T-helper 2 cell treated with Interferon-gamma antibody and Interleukin-4, amounts not matched to agents 5 μg/mL and 100 μg/mL, for 36 hours (primary cell): ENCODE results near the gene PRKD2.
"Not testable (repeated sequence)": the region's sequence is repeated elsewhere in the genome, so short reads cannot be mapped to it uniquely, and the experiment has no call there.

Experiments used
- DNase-seq: peaks from one replicate; pipeline ENCODE4 v3.0.0; 2021; ENCODE audit warnings: low spot score
- H3K27ac Mint-ChIP-seq: one replicate; pipeline ENCODE4 v1.8.0; 2021; ENCODE audit warnings: mild to moderate bottlenecking, mixed read lengths
- H3K27me3 Mint-ChIP-seq: one replicate; pipeline ENCODE4 v1.8.0; 2021; ENCODE audit warnings: low read depth, mixed read lengths
- H3K36me3 Mint-ChIP-seq: one replicate; pipeline ENCODE4 v1.8.0; 2021; ENCODE audit warnings: low read depth, mixed read lengths
- H3K4me1 Mint-ChIP-seq: one replicate; pipeline ENCODE4 v1.8.0; 2021; ENCODE audit warnings: low read depth, mixed read lengths
- H3K4me3 Mint-ChIP-seq: one replicate; pipeline ENCODE4 v1.8.0; 2022; ENCODE audit warnings: mild to moderate bottlenecking, moderate library complexity, mixed read lengths
- H3K9me3 Mint-ChIP-seq: one replicate; pipeline ENCODE4 v1.8.0; 2021; ENCODE audit warnings: mixed read lengths

The PRKD2 gene

DNA sequence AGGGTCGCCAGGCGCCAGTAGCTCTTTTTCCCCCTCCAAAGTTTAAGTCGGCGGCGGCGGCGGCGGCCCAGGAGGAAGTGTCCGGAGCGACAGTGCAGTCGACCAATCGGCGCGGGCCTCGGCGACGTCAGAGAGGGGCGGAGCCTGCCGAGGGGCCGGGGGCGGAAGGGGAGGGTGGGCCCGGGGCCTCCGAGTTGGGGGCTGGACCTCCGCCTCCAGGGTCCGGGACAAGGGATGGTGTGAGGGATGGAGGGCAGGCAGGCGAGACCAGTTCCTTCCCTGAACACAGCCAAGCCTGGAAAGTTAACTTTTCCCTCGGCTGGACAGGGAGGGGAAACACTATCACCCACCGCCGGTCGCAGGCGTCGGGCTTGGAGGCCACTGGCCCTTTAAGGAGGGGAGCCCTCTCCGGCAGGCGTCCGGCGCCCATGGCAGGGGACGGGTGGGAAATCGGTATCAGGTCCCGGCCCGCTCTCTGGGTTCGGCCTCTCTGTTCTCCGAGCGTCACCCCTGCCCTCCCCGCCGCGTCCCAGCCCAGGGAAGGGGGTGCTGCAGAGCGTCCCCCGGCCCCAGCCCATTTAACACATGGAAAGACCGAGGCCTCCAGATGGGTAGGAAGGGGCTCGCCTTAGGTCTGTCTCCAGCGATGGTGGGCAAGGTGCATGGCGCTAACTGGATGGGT, at the start of gene PRKD2:
TSS of gene PRKD2 (minus strand) at position 81 of the 682 bp plus-strand sequence. CDS start 744 bp downstream, outside the sequence.
- DNase-seq: peak; percentile 87
- H3K27me3 Mint-ChIP-seq: no peaks in the 10 kb centered on the region
- H3K36me3 Mint-ChIP-seq: peaks cover 50% of the 10 kb centered on the region

DNA sequence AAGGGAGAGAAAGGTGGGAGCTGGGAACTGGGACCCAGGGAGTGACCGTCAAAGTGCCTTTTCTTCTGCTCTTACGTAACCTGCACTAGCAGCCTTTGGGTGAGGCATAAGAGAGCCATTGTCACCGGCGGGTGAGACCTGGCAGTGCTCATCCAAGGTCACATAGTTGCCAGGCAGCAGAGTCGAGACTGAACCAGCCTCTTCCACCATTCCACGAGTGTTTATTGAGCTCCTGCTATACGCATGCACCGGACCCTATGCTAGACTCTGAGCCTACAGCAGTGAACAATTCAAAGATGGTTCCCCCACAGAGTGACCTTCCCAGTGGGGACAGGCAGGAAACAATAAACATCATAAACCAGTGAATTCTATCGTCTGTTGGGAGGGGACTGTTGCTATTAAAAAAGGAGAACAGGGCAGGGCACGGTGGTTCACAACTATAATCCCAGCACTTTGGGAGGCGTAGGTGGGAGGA, 47.9 kb upstream of the PRKD2 start:
- no peak for DNase-seq
- H3K27me3 Mint-ChIP-seq: no peaks in the 10 kb centered on the region
- H3K27ac Mint-ChIP-seq: no peak overlapping the region
- H3K36me3 Mint-ChIP-seq: no peaks in the 10 kb centered on the region
- no peaks in the 10 kb centered on the region for H3K9me3 Mint-ChIP-seq
- H3K4me3 Mint-ChIP-seq: no peak overlapping the region
- H3K4me1 Mint-ChIP-seq: peaks cover 3% of the 10 kb centered on the region

More for the DNA sequence above, at the start of gene PRKD2:
- Mint-ChIP-seq H3K27ac (peak within 1 kb of the TSS; percentile 95), H3K4me1 (peaks cover 31% of the 10 kb centered on the region), H3K9me3 (no peaks in the 10 kb centered on the region), H3K4me3 (peak within 1 kb of the TSS; percentile 95)

DNA sequence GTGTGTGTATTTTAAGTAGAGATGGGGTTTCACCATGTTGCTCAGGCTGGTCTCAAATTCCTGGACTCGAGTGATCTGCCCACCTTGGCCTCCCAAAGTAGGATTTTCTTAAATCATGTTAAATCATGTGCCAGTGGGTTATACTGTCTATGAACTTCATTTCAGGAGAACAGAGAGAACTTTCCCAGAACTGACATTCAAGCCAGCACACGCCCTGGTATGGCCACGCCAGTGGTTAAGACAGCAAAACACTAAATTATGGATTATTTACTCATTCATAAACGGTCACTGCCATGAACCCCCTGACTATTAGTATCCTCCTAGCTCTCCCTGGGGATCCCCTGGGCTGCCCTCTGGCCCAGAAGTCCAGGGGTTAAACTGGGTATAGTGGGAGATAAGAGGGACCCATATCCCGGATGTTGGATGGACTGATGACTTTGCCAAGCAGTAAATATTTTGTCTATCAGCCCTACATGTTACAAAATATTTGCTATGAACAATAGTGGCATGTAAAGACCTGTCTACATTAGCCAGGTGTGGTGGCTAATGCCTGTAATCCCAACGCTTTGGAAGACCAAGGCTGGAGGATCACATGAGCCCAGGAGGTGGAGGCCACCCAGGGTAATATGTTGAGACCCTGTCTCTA, 45.5 kb upstream of the PRKD2 start:
- peaks cover 6% of the 10 kb centered on the region for H3K4me1 Mint-ChIP-seq
- no peak for DNase-seq
- no peaks in the 10 kb centered on the region for H3K36me3 Mint-ChIP-seq
- H3K27ac Mint-ChIP-seq: no peak overlapping the region
- no peaks in the 10 kb centered on the region for H3K9me3 Mint-ChIP-seq
- no peaks in the 10 kb centered on the region for H3K27me3 Mint-ChIP-seq
- H3K4me3 Mint-ChIP-seq: no peak overlapping the region

DNA sequence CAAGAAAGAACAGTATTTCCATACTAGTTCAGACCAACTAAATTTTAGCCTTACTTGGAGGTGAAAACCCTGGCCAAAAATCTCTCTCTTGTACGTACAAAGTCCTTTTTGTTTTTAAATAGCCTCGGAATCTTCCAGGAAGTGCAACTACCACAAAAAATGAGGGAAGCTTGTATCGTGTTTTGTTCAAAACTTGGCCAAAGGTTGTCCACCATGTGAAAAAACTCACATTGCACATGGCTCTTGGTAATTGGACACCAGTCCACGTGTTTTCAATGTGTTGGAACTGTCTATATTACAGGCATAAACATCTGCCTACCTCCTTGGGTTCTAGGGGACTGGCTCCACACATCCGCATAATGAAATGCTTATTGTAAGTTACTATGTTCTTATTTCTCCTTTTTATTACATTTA, 44.5 kb upstream of the PRKD2 start:
- DNase-seq: no peak
- H3K4me3 Mint-ChIP-seq: no peak overlapping the region
- H3K4me1 Mint-ChIP-seq: peaks cover 3% of the 10 kb centered on the region
- no peaks in the 10 kb centered on the region for H3K27me3 Mint-ChIP-seq
- no peaks in the 10 kb centered on the region for H3K9me3 Mint-ChIP-seq
- H3K27ac Mint-ChIP-seq: no peak overlapping the region
- H3K36me3 Mint-ChIP-seq: no peaks in the 10 kb centered on the region

DNA sequence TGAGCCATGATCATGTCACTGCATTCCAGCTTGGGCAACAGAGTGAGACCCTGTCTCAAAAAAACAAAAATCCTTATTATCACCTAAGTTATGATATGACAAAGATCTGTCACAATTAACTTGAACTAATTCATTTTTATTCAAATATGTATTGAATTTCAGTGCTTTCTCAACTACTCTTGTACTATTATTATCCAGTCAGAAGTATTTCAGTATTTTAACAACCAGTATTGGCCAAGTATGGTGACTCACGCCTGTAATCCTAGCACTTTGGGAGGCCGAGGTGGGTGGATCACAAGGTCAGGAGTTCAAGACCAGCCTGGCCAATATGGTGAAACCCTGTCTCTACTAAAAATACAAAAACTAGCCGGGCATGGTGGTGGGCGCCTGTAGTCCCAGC, 44.0 kb upstream of the PRKD2 start:
- H3K27ac Mint-ChIP-seq, H3K4me1 Mint-ChIP-seq, H3K4me3 Mint-ChIP-seq, H3K36me3 Mint-ChIP-seq, H3K9me3 Mint-ChIP-seq, H3K27me3 Mint-ChIP-seq, DNase-seq: not testable (repeated sequence)

DNA sequence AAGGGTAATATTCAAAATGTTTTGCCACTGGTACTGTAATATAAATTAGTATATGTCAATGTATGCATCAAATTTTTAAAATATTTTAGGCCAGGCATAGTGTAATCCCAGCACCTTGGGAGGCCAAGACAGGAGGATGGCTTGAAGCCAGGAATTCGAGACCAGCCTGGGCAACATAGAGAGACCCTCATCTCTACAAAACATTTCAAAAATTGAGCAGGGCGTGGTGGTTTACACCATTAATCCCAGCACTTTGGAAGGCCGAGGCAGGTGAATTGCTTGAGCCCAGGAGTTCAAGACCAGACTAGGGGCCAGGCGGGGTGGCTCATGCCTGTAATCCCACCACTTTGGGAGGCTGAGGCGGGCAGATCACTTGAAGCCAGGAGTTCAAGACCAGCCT, 43.4 kb upstream of the PRKD2 start:
- H3K4me3 Mint-ChIP-seq: no peak overlapping the region
- no peak for DNase-seq
- H3K9me3 Mint-ChIP-seq: no peaks in the 10 kb centered on the region
- no peaks in the 10 kb centered on the region for H3K27me3 Mint-ChIP-seq
- peaks cover 3% of the 10 kb centered on the region for H3K4me1 Mint-ChIP-seq
- no peak overlapping the region for H3K27ac Mint-ChIP-seq
- H3K36me3 Mint-ChIP-seq: no peaks in the 10 kb centered on the region

DNA sequence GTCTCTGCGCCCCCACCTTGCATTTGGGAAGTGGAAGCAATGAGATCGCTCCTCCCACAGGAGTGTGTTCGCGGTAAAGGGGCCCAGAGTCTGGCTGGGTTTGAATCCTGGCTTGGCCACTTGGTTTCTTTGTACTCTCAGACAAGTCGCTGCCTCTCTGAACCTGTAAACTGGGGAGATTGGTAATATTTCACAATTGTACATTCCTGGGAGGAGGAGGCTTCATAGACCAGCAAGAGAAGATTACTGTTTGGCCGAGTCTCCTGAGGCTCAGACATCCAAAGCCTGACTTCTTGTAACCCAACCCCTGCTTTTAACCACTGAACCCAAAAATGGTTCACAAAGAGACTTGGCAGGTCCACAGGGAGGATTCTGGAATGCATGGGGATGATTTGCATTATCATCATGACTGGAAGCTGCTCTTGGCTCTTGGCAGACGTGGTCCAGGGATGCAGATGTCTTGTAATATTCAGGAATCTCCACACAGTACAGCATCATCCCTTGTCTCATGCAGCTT, 43.0 kb upstream of the PRKD2 start:
- H3K4me1 Mint-ChIP-seq: peaks cover 3% of the 10 kb centered on the region
- DNase-seq: no peak
- no peaks in the 10 kb centered on the region for H3K36me3 Mint-ChIP-seq
- no peak overlapping the region for H3K27ac Mint-ChIP-seq
- H3K27me3 Mint-ChIP-seq: no peaks in the 10 kb centered on the region
- H3K4me3 Mint-ChIP-seq: no peak overlapping the region
- H3K9me3 Mint-ChIP-seq: no peaks in the 10 kb centered on the region

DNA sequence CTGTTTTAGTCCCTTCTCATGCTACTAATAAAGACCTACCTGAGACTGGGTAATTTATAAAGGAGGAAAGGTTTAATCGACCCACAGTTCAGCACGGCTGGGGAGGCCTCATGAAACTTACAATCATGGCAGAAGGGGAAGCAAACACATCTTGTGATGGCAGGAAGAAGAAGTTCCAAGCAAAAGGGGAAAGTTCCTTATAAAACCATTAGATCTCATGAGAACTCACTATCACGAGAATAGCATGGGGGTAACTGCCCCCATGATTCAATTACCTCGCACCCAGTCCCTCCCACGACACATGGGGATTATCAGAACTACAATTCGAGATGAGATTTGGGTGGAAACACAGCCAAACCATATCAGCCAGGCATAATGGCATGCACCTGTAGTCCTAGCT, 42.3 kb upstream of the PRKD2 start:
- no peaks in the 10 kb centered on the region for H3K9me3 Mint-ChIP-seq
- no peak for DNase-seq
- H3K36me3 Mint-ChIP-seq: no peaks in the 10 kb centered on the region
- no peak overlapping the region for H3K4me3 Mint-ChIP-seq
- H3K27ac Mint-ChIP-seq: no peak overlapping the region
- H3K4me1 Mint-ChIP-seq: peaks cover 3% of the 10 kb centered on the region
- H3K27me3 Mint-ChIP-seq: no peaks in the 10 kb centered on the region

DNA sequence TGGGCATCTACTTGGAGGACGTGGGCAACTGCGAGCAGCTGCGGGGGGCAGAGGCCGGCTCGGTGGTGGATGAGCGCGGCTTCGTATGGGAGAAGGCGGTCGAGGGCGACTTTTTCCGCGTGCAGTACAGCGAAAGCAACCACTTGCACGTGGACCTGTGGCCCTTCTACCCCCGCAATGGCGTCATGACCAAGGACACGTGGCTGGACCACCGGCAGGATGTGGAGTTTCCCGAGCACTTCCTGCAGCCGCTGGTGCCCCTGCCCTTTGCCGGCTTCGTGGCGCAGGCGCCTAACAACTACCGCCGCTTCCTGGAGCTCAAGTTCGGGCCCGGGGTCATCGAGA, 39.6 kb upstream of the PRKD2 start:
- H3K36me3 Mint-ChIP-seq: peaks cover 3% of the 10 kb centered on the region
- no peak overlapping the region for H3K27ac Mint-ChIP-seq
- H3K4me3 Mint-ChIP-seq: no peak overlapping the region
- H3K9me3 Mint-ChIP-seq: no peaks in the 10 kb centered on the region
- H3K27me3 Mint-ChIP-seq: no peaks in the 10 kb centered on the region
- no peak for DNase-seq
- H3K4me1 Mint-ChIP-seq: peaks cover 9% of the 10 kb centered on the region

DNA sequence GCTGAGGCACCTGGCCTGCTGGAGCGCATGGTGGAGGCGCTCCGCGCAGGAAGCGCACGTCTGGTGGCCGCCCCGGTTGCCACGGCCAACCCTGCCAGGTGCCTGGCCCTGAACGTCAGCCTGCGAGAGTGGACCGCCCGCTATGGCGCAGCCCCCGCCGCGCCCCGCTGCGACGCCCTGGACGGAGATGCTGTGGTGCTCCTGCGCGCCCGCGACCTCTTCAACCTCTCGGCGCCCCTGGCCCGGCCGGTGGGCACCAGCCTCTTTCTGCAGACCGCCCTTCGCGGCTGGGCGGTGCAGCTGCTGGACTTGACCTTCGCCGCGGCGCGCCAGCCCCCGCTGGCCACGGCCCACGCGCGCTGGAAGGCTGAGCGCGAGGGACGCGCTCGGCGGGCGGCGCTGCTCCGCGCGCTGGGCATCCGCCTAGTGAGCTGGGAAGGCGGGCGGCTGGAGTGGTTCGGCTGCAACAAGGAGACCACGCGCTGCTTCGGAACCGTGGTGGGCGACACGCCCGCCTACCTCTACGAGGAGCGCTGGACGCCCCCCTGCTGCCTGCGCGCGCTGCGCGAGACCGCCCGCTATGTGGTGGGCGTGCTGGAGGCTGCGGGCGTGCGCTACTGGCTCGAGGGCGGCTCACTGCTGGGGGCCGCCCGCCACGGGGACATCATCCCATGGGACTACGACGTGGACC, 39.1 kb upstream of the PRKD2 start:
- DNase-seq: no peak
- Mint-ChIP-seq H3K27ac (no peak overlapping the region), H3K27me3 (no peaks in the 10 kb centered on the region), H3K4me3 (no peak overlapping the region), H3K36me3 (peaks cover 3% of the 10 kb centered on the region), H3K4me1 (peaks cover 9% of the 10 kb centered on the region), H3K9me3 (no peaks in the 10 kb centered on the region)

DNA sequence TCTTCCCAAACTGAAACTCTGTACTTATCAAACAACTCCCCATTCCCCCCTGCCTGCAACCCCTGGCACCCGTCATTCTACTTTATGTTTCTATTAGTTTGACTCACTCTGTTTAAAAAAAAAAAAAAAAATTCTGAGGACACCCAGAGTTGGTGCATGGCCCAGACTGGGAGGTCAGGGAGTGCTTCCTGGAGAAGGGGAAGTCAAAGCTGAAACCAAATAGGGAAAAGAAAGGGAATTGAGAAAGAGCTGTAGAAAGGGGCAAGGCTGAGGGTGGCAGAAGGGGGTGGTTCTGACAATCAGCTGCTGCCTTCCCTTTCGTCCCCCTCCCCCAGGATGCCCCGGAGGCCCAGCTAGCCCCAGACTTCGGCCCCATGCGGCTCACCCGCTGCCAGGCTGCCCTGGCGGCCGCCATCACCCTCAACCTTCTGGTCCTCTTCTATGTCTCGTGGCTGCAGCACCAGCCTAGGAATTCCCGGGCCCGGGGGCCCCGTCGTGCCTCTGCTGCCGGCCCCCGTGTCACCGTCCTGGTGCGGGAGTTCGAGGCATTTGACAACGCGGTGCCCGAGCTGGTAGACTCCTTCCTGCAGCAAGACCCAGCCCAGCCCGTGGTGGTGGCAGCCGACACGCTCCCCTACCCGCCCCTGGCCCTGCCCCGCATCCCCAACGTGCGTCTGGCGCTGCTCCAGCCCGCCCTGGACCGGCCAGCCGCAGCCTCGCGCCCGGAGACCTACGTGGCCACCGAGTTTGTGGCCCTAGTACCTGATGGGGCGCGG, 38.4 kb upstream of the PRKD2 start:
- no peaks in the 10 kb centered on the region for H3K9me3 Mint-ChIP-seq
- peaks cover 6% of the 10 kb centered on the region for H3K36me3 Mint-ChIP-seq
- no peaks in the 10 kb centered on the region for H3K27me3 Mint-ChIP-seq
- no peak overlapping the region for H3K27ac Mint-ChIP-seq
- H3K4me3 Mint-ChIP-seq: no peak overlapping the region
- no peak for DNase-seq
- H3K4me1 Mint-ChIP-seq: peaks cover 9% of the 10 kb centered on the region

DNA sequence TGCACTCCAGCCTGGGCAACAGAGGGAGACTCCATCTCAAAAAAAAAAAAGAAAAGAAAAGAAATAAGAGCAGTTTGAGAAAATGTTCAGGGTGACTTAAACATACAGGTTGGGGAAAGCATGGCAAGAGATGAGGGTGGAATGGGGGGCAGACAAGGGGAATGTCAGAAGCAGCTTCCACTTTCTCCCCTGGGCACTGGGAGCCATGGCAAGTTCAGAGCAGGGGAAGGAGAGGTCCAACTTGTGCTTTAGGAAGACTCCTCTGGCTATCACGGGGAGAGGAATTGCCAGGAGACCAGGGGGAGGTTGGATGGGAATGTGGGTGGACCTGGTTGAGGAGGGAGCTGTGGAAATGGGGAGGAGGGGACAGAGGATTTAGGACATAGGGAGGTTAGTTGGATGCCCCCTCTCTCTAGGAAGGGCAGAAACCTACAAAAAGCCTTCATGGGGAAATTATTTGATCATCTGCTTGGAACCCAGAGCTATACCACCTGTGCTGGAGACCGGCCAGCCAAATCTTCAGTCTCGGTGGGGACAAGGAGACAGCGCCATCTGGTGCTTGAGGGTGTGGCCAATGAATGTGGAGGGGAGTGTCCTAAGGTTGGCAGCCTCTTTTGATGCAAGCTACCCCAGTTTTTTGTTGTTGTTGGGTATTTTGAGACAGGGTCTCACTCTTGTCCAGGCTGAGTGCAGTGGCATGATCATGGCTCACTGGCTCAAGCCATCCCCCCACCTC, 36.7 kb upstream of the PRKD2 start:
- DNase-seq: peak; percentile 51
- no peak overlapping the region for H3K27ac Mint-ChIP-seq
- H3K36me3 Mint-ChIP-seq: peaks cover 8% of the 10 kb centered on the region
- no peak overlapping the region for H3K4me3 Mint-ChIP-seq
- no peaks in the 10 kb centered on the region for H3K27me3 Mint-ChIP-seq
- H3K9me3 Mint-ChIP-seq: no peaks in the 10 kb centered on the region
- peaks cover 9% of the 10 kb centered on the region for H3K4me1 Mint-ChIP-seq
